Measurements from ENCODE around the gene B3GNT5. TPM values are rescaled to one million over a fixed set of nuclear protein-coding genes. Genes with fewer than 3 reads are reported as not detected.
A peak's percentile ranks its signal among the peaks of the same experiment; 100 is the strongest.

B3GNT5 gene
- total RNA-seq, 2 experiments from 2014 or later = 0.60 to 0.73 TPM

GRCh38 chr3:183259621-183260020, 6.6 kb downstream of the B3GNT5 start:
- no peaks in the 10 kb centered on the region for H3K36me3 Mint-ChIP-seq (ENCODE audit: low read depth)
- ChIA-PET POLR2A (no interaction called here), CTCF (no interaction called here)
- intact Hi-C loops (cut with DNase I, micrococcal nuclease) = no loop called here
- Histone ChIP-seq H3K27ac (ENCODE audit: low read depth in 1 of 2, low read length in 2 of 2) (no peak overlapping the region), H3K36me3 (ENCODE audit: insufficient read depth, low read length) (no peaks in the 10 kb centered on the region), H3K4me3 (ENCODE audit: low read length) (no peak overlapping the region), H3K4me1 (ENCODE audit: insufficient read depth, low read length) (peaks cover 4% of the 10 kb centered on the region), H3K27me3 (ENCODE audit: control insufficient read depth in 1 of 2, insufficient read depth in 2 of 2, low read length in 2 of 2) (peaks cover 12 to 16% of the 10 kb centered on the region in 2 experiments), H3K9me3 (ENCODE audit: control insufficient read depth in 1 of 2, insufficient read depth in 1 of 2, low read length in 2 of 2) (peaks cover 0 to 2% of the 10 kb centered on the region in 2 experiments)
- H3K27ac Mint-ChIP-seq = no peak overlapping the region
- H3K9me3 Mint-ChIP-seq = no peaks in the 10 kb centered on the region
- no peak overlapping the region for H3K4me3 Mint-ChIP-seq
- peaks cover 57% of the 10 kb centered on the region for H3K27me3 Mint-ChIP-seq
- TF ChIP-seq CTCF (IDR thresholded peaks at IDR 0.05) = no peak
- ATAC-seq (ENCODE audit: poor library complexity) (no peak), DNase-seq (no peak)
- H3K4me1 Mint-ChIP-seq (ENCODE audit: low read depth) = peaks cover 5% of the 10 kb centered on the region

GRCh38 chr3:183260167-183260904, 7.3 kb downstream of the B3GNT5 start:
- no peaks in the 10 kb centered on the region for H3K36me3 Mint-ChIP-seq (ENCODE audit: low read depth)
- DNase-seq (peak in 2 of 14 experiments; percentile 20 to 23), ATAC-seq (ENCODE audit: poor library complexity) (no peak)
- ChIA-PET POLR2A (no interaction called here), CTCF (no interaction called here)
- Histone ChIP-seq H3K9me3 (ENCODE audit: control insufficient read depth in 1 of 2, insufficient read depth in 1 of 2, low read length in 2 of 2) (no peaks in the 10 kb centered on the region), H3K4me3 (ENCODE audit: low read length) (no peak overlapping the region), H3K36me3 (ENCODE audit: insufficient read depth, low read length) (no peaks in the 10 kb centered on the region), H3K4me1 (ENCODE audit: insufficient read depth, low read length) (no peaks in the 10 kb centered on the region), H3K27ac (ENCODE audit: low read depth in 1 of 2, low read length in 2 of 2) (no peak overlapping the region), H3K27me3 (ENCODE audit: control insufficient read depth in 1 of 2, insufficient read depth in 2 of 2, low read length in 2 of 2) (peaks cover 4 to 9% of the 10 kb centered on the region in 2 experiments)
- H3K27ac Mint-ChIP-seq = no peak overlapping the region
- intact Hi-C loops (cut with DNase I, micrococcal nuclease) = no loop called here
- no peaks in the 10 kb centered on the region for H3K4me1 Mint-ChIP-seq (ENCODE audit: low read depth)
- TF ChIP-seq CTCF (IDR thresholded peaks at IDR 0.05) = no peak
- H3K27me3 Mint-ChIP-seq = peaks cover 50% of the 10 kb centered on the region
- no peaks in the 10 kb centered on the region for H3K9me3 Mint-ChIP-seq
- no peak overlapping the region for H3K4me3 Mint-ChIP-seq

- no peak overlapping the region for H3K4me3 Mint-ChIP-seq
- DNase-seq (no peak), ATAC-seq (ENCODE audit: poor library complexity) (no peak)
- Histone ChIP-seq H3K4me3 (ENCODE audit: low read length) (no peak overlapping the region), H3K27ac (ENCODE audit: low read depth in 1 of 2, low read length in 2 of 2) (no peak overlapping the region), H3K27me3 (ENCODE audit: control insufficient read depth in 1 of 2, insufficient read depth in 2 of 2, low read length in 2 of 2) (peaks cover 3 to 7% of the 10 kb centered on the region in 2 experiments), H3K36me3 (ENCODE audit: insufficient read depth, low read length) (no peaks in the 10 kb centered on the region), H3K9me3 (ENCODE audit: control insufficient read depth in 1 of 2, insufficient read depth in 1 of 2, low read length in 2 of 2) (no peaks in the 10 kb centered on the region), H3K4me1 (ENCODE audit: insufficient read depth, low read length) (no peaks in the 10 kb centered on the region)
- no peak overlapping the region for H3K27ac Mint-ChIP-seq
- peaks cover 42% of the 10 kb centered on the region for H3K27me3 Mint-ChIP-seq
- H3K9me3 Mint-ChIP-seq = no peaks in the 10 kb centered on the region
- no peak for TF ChIP-seq CTCF (IDR thresholded peaks at IDR 0.05)
- ChIA-PET CTCF (interaction anchor here (0.7 kb wide), 1 partner anchor 150 kb away, joined by 3 read pairs; no protein-coding TSS in a partner anchor), POLR2A (no interaction called here)
- no peaks in the 10 kb centered on the region for H3K4me1 Mint-ChIP-seq (ENCODE audit: low read depth)
- no peaks in the 10 kb centered on the region for H3K36me3 Mint-ChIP-seq (ENCODE audit: low read depth)
- intact Hi-C loops (cut with DNase I, micrococcal nuclease) = no loop called here
Observed at GRCh38 chr3:183261151-183261724, 8.2 kb downstream of the B3GNT5 start.
